Renal cortex interstitium (tissue), 11 donors: Measurements from ENCODE around the gene WBP1. TPM values are rescaled to one million over a fixed set of nuclear protein-coding genes. Genes with fewer than 3 reads are reported as not detected.
A peak's percentile ranks its signal among the peaks of the same experiment; 100 is the strongest.
"Not testable (repeated sequence)": the region's sequence is repeated elsewhere in the genome, so short reads cannot be mapped to it uniquely, and the experiment has no call there.

ENCODE experiments used
- DNase-seq, 11 donors: peaks; one replicate each; pipeline ENCODE4 v3.0.0-alpha.2; 2013; ENCODE audit warnings: low read depth in 9 of 11, low spot score in 4 of 11; ENCODE audit errors: extremely low read depth in 1 of 11
- polyA plus RNA-seq, 3 donors: library from polyadenylated mRNA; unstranded; fragments of 120-200 nt; gene quantifications; one replicate each; pipeline ENCODE4 v1.2.1, GENCODE V29; 2013; ENCODE audit not compliant: insufficient read length in 3 of 3

The WBP1 gene
- polyA plus RNA-seq, 3 donors, result 93.7 to 122 (median 117) TPM

DNA sequence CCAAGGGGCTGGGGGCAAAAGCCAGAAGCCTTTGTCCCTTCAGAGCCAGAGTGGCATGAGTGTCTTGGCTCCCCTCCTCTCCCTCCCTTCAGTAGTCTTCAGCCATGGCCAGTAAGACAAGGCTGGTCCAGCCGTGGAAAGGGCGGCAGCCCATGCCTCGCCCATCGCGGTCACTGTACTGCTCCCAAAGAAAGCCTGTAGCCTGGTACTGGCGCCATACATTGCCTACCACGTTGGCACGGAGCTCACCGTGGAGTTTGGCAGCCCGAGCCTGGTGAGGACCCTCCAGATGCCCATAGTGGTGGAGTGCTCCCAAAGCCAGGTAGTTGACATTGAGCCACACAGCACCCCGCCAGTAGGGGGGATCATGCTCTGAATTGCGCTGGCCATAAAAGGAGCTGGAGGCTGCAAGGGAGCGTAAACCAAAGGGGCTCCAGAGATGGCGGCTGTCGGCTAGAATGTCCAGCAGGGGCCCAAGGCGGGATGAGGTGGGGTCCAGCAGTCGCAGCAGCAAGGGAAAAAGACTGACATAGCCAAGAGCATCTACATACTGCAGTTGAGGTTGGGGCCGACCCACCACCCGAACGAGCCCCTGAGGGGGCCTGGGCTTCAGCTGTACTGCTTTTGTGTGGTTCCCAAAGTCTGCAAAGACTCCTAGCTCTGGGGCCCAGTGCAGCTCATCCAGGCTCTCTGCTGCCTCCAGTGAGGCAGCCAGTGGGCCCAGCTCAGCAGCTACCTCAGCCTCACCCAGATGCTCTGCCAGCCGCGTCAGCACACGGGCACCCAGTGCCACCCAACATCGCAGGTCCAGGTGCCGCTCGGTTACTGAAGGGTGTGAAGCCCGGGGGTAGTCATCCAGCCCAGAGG, 3.2 kb downstream of the WBP1 start:
- no peak for DNase-seq

DNA sequence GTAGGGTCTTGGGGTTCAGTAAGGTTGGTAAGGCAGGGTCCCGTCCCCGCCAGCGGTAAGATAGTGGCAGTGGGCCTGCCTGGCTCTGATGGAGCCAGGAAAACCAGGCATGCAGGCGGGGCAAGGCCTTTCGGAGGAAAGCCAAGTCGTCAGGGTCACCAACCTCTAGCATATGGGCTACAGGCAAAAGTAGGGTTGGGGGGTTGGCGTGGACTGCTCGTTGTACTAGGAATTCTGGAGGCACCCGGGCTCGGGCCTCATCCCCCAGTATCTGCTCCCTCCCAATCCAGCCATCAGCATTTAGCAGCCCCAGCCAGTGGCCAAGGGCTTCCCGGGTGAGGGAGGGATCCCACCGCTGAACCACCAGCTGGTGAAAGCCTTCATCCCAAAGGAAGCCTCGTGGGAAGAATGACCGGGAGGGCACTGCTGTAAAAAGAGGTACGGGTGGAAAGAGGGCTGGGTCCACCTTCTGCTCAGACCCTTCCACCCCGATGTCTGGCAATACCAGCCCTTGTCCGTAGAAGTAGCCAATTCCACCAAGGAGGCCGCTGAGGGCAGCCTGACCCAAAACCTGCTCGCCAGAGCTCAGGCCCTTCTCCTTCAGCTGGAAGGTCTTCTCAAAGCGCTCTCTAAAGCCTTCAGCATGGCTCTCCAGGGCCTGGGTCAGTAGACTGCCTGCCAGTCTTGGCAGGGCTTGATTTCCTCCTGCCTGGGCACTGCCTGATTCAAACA, 4.0 kb downstream of the WBP1 start:
- no peak for DNase-seq

DNA sequence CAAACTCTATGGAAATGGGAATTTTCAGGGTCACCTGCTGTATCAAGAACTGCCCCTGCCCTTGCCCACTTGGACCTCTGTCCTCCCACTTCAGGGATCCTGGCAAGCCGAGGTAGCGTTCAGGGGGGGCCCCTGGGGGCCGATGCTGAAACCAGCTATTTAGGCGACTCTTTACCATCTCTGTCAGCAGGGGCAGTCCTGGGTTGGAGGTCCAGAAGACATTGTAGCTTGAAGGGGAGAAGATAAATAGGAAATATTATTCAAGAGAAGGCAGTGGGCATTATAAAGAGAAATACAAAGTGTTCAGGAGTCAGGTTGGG, 4.5 kb downstream of the WBP1 start:
- DNase-seq, result no peak

DNA sequence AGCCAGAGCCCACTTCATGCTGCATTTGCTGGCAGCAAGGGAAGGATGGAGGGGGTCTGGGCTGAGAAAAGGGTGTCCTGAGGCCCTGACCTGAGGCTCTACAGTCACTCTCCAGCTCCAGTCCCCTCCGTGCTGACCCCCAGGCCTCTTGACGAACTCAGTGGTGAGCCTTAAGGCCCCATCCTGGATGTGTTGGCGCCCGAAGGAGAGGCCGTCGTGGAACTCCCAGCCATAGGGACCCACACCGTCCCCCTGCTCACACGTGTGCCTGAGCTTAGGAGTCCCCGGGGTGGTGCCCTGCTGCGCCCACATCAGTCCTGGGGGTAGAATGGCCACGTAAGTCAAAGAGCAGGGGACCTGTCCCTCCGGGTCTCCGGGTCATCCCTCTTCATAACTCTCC, 6.2 kb downstream of the WBP1 start:
- DNase-seq, result no peak

DNA sequence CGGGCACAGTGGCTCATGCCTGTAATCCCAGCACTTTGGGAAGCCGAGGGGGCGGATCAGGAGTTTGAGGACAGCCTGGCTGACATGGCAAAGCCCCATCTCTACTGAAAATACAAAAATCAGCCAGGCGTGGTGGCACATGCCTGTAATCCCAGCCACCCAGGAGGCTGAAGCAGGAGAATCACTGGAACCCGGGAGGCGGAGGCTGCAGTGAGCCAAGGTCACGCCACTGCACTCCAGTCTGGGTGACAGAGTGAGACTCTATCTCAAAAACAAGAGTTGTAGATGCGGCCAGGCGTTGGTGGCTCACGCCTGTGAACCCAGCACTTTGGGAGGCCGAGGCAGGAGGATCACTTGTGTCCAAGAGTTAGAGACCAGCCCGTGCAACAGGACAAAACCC, 12.5 kb downstream of the WBP1 start:
- DNase-seq, result not testable (repeated sequence)

DNA sequence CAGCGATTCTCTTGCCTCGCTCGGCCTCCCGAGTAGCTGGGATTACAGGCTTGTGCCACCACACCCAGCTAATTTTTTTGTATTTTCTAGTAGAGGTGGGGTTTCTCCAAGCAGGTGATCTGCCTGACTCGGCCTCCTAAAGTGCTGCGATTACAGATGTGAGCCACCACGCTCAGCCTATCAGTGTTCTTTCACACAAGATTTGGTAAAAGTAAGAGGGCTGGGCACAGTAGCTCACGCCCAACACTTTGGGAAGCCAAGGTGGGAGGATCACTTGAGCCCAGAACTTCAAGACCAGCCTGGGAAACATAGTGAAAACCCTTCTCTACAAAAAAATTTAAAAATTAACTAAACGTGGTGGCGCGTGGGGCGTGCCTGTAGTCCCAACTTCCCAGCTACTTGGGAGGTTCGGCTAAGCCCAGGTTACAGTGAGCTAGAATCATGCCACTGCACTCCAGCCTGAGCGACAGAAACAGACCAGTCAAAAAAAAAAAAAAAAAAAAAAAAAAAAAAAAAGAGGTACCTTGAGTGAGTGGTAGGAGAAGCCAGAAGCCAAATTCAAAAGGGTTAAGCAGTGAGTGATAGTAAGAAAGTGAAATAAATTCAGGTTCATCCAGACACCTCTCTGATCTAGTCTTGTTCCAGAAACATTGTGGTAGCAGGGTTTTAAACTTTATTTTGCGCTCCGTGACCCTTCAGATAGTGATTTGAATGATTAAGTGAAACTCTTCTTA, 13.3 kb downstream of the WBP1 start:
- no peak for DNase-seq

DNA sequence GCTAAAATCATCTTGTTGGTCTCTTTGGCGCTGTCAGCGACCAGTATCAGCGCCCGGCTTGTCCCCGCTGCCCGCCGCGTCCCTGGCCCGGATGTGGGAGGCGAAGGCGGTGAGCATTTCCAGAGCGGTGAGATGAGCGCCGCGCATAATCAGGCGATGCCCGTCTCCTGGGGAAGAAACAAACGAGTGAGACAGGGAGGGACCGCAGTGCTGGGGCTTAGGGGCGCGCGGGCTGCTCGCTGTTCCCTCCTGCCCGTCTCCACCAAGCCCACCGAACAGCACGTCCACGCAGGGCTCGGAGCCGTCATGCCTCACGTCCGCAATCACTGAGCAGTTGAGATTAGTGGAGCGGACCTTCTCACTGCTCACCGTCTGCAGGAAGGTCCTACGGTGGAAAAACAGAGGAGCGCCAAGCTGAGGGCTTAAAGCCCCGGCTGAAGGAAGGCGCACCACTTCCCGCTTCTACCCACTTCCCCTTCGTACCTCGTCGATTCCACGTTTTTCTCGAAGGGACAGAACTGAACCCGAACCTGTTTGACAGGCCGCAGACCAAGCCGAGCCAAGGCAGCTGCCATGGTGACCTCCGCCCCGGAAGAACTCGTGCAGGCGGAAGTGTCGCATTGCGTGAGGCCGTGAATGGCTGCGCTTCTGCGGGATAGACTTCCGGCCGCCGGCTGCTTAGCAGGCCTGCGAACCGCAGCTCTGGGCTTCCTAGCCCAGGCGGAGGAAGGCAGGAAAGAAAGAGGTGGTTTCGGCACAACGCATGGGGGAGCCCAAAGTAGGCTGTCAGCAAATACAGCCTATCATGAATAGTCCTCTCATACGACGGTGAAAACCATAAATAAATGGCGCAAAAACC, 14.1 kb downstream of the WBP1 start, which contains the start of gene MRPL53:
TSS of gene MRPL53 (minus strand) at position 595 of the 859 bp plus-strand sequence. CDS start at position 575, 20 bp downstream.
- peak; percentile 88 to 95 (median 94) for DNase-seq

DNA sequence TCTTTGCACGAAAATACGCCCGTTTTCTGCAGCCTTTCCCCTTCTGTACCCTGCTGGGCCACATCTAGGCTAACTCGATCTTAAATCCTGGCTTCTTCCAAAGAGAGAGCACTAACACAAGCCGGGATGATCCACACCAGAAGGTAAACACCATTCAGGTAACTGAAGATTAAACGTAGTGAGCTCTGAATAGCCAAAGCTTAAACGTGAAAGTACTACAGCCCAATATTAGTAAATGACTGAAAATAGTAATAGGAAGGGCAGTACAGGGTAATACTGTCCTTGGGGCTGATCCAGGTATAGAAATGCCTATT, 14.7 kb downstream of the WBP1 start:
- DNase-seq, result no peak

DNA sequence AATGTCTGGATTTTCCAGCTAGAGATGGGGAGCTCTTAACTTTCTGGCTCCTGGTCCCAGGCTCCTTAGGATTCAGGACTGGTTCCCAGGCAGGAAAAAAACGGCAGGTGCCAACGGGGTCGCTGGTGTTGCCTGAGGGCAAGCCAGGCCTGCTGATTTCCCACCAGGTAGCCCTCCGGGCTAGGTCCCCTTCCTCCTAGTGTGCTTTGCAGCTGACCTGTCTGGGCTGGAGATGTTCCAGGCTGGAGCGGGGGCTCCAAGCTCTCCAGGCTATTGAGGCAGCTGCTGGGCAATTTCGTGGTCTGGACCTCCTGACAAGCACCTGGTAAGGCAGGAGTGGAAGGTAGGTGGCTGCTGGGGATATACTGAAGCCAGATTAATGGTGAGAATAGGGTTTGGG, 16.2 kb downstream of the WBP1 start:
- no peak for DNase-seq

DNA sequence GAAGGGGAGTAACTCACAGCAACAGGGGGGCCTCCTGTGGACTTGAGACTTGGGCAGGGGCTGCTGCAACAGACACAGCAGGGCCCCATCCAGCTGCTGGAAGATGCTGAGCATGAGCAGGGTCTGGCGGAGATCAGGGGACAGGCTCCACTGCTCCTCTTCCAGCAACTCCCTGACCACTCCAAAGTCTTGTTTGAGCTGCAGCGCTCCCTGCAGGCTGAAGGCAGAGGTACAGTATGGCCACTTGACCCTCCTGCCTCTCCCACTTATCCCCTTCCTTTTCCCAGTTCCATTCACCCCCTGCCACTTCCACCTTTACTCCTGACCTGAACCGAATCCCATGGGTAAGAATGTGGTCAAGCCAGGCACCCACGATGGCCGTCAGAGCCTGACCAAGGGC, 16.7 kb downstream of the WBP1 start:
- no peak for DNase-seq

DNA sequence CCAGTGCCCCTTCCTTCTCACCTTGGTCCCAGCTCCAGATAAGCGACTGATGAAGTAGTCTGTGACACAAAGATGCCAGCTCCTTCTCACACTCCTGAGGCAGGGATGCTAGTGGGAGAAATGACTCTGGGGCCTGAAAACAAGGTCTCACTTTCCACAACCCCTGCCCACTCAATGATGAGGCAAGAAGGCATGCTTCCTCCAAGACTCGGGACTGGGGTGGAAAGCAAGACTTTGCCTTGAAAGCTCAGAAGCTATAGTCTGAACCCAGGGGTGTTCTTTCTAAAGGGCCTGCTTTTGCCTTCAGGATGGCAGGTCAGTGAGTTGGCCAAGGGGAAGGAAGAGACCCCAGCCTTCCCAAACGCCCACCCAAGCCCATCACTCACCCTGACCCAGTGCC, 23.2 kb downstream of the WBP1 start:
- no peak for DNase-seq

DNA sequence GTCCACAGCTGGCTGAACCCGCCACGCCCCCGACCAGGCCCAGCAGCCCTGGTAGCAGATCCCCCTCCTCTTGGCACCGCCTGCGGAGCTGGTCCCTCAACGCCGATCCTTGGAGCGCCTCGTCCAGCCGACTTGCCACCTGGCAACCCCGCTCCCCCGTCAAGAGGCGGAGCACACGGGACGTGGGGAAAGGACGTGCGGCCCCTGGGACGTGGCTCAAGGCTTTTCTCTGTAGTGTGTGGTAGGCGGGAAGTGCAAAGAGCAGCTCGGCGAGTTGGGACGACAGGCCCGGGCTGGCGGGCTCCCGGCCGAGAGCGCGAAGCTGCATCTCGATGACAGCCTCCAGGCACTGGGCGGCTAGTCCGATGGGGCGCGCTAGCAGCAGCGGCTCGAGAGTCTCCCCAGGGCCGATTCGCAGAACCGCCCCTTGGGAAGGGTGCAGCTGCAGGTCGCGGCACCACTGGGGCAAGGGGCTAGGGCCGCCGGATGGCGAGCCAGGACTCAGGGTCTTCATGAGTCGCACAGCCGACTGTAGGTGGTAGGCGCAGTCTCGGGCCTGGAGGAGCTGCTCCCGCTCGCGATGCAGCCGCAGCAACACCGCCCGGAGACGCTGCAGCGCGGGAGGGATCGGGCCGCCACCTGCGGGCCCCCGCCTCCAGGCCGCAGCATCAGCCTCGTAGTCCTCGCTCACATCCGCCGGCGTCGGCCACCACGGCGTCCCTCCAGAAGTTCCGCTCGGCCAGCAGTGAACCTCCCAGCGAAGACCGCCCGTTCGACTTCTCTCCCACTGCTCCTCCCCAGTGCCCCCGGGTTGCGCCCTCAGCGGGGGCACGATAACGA, 23.9 kb downstream of the WBP1 start:
- no peak for DNase-seq

DNA sequence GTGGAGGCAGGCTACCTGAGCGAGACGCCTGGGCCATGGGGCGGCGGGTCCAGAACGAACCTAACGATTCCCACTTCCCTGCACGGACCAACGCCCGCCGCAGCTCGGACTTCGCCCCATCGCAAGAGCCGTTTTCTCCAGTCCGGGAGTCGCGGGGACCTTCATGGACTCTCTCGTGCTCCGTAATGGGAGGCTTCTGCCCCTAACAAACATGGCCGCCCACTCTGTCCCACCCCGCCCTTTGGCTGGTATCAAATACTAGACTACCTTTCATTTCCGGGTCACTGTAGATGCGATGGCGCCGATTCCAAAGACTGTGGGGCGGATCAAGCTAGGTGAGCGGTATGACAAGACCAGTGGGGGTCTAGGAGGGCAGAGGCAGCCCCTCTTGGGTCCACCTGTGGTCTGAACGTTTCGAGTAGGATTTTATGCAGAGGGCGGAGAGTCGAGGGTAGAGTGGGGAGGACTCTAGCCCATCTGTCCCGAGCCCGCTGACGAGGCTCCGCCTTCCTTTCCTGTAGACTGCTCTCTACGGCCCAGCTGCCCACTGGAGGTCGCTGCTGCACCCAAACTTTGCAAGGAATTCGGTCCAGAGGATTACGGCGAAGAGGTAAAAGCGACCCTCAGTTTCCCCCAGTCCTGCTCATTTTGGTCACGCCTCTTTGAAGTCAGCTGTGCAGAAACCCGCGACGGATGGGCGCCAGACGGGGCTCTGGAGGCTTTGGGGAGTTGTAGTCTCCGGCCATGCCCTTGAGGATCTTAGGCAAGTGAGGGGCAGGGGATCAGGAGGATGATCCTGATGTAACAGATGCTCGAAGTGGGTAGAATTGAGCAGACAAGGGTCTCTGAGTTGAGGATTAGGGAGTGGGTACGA, 24.8 kb downstream of the WBP1 start, which contains the start of the genes CCDC142 and TTC31:
TSS of gene CCDC142 (minus strand) at position 198 of the 874 bp plus-strand sequence. CDS start at position 37, 161 bp downstream.
TSS of gene TTC31 (plus strand) at position 281 of the 874 bp plus-strand sequence. CDS start at position 296, 15 bp downstream.
- peak; percentile 89 to 97 (median 94) for DNase-seq

DNA sequence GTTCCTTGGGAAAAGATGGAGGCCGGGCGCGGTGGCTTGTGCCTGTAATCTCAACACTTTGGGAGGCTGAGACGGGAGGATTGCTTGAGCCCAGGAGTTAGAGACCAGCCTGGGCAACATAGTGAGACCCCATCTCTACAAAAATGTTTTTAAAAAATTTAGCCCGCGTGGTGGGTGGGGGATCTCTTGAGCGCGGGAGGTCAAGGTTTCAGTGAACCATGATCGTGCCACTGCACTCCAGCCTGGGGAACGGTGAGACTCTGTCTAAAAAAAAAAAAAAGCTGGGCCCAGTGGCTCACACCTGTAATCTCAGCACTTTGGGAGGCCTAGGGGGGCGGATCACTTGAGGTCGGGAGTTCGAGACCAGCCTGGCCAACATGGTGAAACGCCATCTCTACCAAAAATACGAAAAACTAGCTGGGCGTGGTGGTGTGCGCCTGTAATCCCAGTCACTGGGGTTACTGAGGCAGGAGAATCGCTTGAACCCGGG, 25.5 kb downstream of the WBP1 start:
- not testable (repeated sequence) for DNase-seq

DNA sequence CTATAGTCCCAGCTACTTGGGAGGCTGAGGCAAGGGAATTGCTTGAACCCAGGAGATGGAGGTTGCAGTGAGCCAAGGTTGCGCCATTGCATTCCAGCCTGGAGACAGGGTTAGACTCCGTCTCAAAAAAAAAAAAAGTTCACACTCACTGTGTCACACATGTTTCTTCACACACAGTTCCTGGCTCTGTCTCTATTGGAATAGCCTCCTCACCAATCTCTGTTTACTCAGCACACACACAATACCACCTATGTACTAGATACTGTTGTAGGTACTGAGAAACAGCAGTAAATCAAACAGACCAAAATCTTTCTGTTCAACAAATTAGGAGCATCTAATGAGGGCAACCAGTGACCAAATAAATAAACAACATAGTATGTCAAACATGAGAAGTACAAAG, 27.9 kb downstream of the WBP1 start:
- DNase-seq, result no peak

DNA sequence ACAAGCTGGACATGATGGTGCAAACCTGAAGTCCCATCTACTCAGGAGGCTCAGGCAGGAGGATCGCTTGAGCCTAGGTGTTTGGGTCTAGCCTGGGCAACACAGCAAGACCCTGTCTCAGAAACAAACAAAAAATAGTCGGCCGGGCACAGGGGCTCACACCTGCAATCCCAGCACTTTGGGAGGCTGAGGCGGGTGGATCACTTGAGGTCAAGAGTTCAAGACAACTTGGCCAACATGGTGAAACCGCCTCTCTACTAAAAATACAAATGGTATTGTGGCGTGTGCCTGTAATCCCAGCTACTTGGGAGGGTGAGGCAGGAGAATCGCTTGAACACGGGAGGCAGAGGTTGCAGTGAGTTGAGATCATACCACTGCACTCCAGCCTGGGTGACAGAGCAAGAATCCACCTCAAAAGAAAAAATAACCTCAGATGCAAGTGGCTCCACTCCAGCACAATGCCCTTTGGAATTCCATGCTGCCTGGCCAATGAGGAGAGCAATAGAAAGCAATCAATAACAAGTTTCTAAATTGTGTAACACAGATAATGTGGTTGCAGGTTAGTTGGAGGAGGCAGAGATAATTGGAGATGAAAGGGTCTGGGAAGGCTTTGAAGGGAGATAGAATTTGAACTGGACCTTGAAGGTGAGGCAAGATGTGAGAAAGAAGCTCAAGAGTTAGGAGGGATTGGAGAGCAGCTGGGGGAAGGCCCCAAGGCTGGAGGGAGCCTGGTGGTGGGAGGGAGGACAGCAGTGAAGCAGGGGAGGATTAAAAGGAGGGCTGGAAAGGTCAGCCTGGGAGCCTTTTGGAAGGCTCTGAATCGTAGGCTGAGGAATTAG, 30.6 kb downstream of the WBP1 start:
- DNase-seq, result no peak
